Naive thymus-derived CD4-positive, alpha-beta T cell (primary cell): Measurements from ENCODE around the gene PFKP. TPM values are rescaled to one million over a fixed set of nuclear protein-coding genes. Genes with fewer than 3 reads are reported as not detected.

Source experiments
- ATAC-seq: fragments of 150-1000 bp; cut with Tn5 transposase; 2 replicates; pipeline ENCODE4 v1.10.0; 2021; ENCODE audit warnings: mild to moderate bottlenecking, moderate library complexity
- CTCF ChIA-PET: fragments of 350-600 bp; sonication (Branson Sonifier 250); formaldehyde crosslinking; loops from one replicate; lab custom pipeline; 2021; ENCODE audit warnings: antibody characterized with exemption; lab: Charles Lee
- POLR2A ChIA-PET: fragments of 350-600 bp; sonication (Branson Sonifier 250); formaldehyde crosslinking; loops from one replicate; lab custom pipeline; 2021; ENCODE audit warnings: antibody characterized with exemption, inconsistent platforms; lab: Charles Lee
- DNase-seq, 9 donors: peaks; one replicate each; pipeline versions ENCODE4 v3.0.0 to v3.0.0-alpha.2; 2020 to 2022; ENCODE audit warnings: mixed read lengths in 1 of 9
- H3K27ac ChIP-seq: one replicate; pipeline ENCODE4 v1.7.0; 2013; ENCODE audit warnings: mild to moderate bottlenecking, low read depth, low read length, moderate library complexity
- H3K27me3 ChIP-seq, 2 donors: one replicate each; pipeline ENCODE4 v1.7.0; 2013; ENCODE audit warnings: low read length in 2 of 2, mild to moderate bottlenecking in 2 of 2, moderate library complexity in 2 of 2; ENCODE audit not compliant: control insufficient read depth in 2 of 2, insufficient read depth in 2 of 2
- H3K36me3 ChIP-seq, 3 experiments: 1 replicate in 2 of 3; 2 replicates in 1 of 3; pipeline ENCODE4 v1.7.0; 2013; ENCODE audit warnings: low read length in 3 of 3, mild to moderate bottlenecking in 3 of 3, moderate library complexity in 1 of 3; ENCODE audit not compliant: insufficient read depth in 3 of 3, control insufficient read depth in 2 of 3
- H3K4me1 ChIP-seq, 2 donors: one replicate each; pipeline ENCODE4 v1.7.0; 2013; ENCODE audit warnings: low read length in 2 of 2, mild to moderate bottlenecking in 2 of 2, moderate library complexity in 1 of 2; ENCODE audit not compliant: control insufficient read depth in 2 of 2, insufficient read depth in 2 of 2
- H3K4me3 ChIP-seq: 2 replicates; pipeline ENCODE4 v1.7.0; 2013; ENCODE audit warnings: mild to moderate bottlenecking, low read length
- H3K9me3 ChIP-seq, 3 experiments: 1 replicate in 2 of 3; 2 replicates in 1 of 3; pipeline ENCODE4 v1.7.0; 2013; ENCODE audit warnings: low read length in 3 of 3; ENCODE audit not compliant: control insufficient read depth in 2 of 3
- H3K27ac Mint-ChIP-seq, 9 donors: one replicate each; pipeline ENCODE4 v1.8.0; 2020 to 2022; ENCODE audit warnings: mixed read lengths in 9 of 9, mild to moderate bottlenecking in 8 of 9, moderate library complexity in 5 of 9, inconsistent platforms in 2 of 9
- H3K27me3 Mint-ChIP-seq, 5 donors: one replicate each; pipeline ENCODE4 v1.8.0; 2021 to 2022; ENCODE audit warnings: mixed read lengths in 5 of 5, mild to moderate bottlenecking in 1 of 5
- H3K36me3 Mint-ChIP-seq, 5 donors: one replicate each; pipeline ENCODE4 v1.8.0; 2020 to 2022; ENCODE audit warnings: mixed read lengths in 5 of 5, mild to moderate bottlenecking in 3 of 5, inconsistent platforms in 1 of 5
- H3K4me1 Mint-ChIP-seq, 7 donors: one replicate each; pipeline ENCODE4 v1.8.0; 2020 to 2022; ENCODE audit warnings: mixed read lengths in 7 of 7, mild to moderate bottlenecking in 3 of 7, inconsistent platforms in 1 of 7
- H3K4me3 Mint-ChIP-seq, 10 donors: one replicate each; pipeline ENCODE4 v1.8.0; 2020 to 2022; ENCODE audit warnings: mild to moderate bottlenecking in 10 of 10, mixed read lengths in 10 of 10, moderate library complexity in 6 of 10, inconsistent platforms in 2 of 10
- H3K9me3 Mint-ChIP-seq, 11 donors: one replicate each; pipeline ENCODE4 v1.8.0; 2020 to 2022; ENCODE audit warnings: mixed read lengths in 11 of 11, mild to moderate bottlenecking in 4 of 11, inconsistent platforms in 1 of 11, moderate library complexity in 1 of 11
- intact Hi-C, 2 donors: fragments of 100-400 bp; cut with micrococcal nuclease; formaldehyde crosslinking; loops; one replicate each; pipeline ENCODE4 v1.15.1; 2023
- polyA plus RNA-seq, 2 donors: library from polyadenylated mRNA; unstranded; fragments of 300-500 nt; fragmentation: Illumina TruSeq; gene quantifications; one replicate each; pipeline ENCODE4 v1.2.3, GENCODE V29; 2021
- total RNA-seq, 6 experiments: library from RNA in 5 of 6; stranded (reverse) in 5 of 6; gene quantifications; 1 replicate in 5 of 6; 2 replicates in 1 of 6; pipeline ENCODE4 v1.2.3 and lab custom pipeline; 2021 to 2026

Gene PFKP
- total and polyA plus RNA-seq, 7 experiments from 2014 or later: 23.8 to 219 (median 44.9) TPM

DNA sequence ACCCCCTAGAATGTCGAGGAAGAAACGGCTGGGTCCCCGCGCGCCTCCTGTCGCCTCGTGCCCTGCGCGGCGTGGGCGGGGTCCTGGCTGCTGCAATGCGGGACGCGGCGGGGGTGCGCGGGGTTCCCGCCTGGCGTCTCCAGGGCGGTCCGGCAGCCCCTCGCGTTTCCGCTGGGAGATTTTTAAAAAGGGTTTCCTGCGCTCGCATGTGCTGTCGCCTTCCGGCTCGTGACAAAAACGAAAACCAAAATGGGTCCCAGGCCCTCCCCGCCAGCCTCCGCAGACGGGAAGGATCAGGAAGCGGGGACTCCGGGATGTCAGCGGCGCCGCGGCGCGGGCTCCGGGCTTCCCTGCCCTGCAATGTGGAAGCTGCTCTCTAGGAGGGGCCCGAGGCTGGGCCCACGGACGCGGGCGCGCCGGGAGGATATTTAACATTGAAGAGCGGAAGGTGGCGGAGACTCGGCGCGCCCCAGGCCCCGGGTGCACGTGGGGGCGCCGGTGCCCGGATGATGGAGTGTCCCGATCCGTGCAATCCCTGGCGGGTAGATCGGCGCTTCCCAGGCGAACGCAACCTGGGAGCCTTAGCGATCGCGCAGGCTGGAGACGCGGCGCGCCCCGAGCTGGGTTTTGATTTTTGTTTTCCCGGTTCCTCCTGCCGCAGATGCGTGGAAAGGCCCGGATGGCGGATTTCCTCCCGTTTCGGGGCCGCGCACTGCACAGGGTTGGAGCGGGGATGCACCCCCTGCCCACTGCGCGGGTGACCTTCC lies 1.0 kb downstream of the PFKP start:
- peak; percentile 61 for ATAC-seq
- Mint-ChIP-seq H3K9me3 (no peaks in the 10 kb centered on the region), H3K4me3 (peak overlapping the region; percentile 80 to 98 (median 89)), H3K36me3 (peaks cover 0 to 28% (median 4%) of the 10 kb centered on the region in 5 donors), H3K27ac (peak overlapping the region; percentile 8 to 90 (median 70)), H3K4me1 (peaks cover 25 to 40% (median 34%) of the 10 kb centered on the region in 7 donors), H3K27me3 (peaks cover 0 to 16% (median 0%) of the 10 kb centered on the region in 5 donors)
- no peaks in the 10 kb centered on the region for H3K27me3 ChIP-seq
- ChIA-PET POLR2A (no interaction called here), CTCF (no interaction called here)
- peaks cover 8% of the 10 kb centered on the region in 2 donors for H3K4me1 ChIP-seq
- peaks cover 0 to 14% (median 0%) of the 10 kb centered on the region in 3 experiments for H3K36me3 ChIP-seq
- H3K27ac ChIP-seq: peak overlapping the region; percentile 70
- peak overlapping the region; percentile 87 for H3K4me3 ChIP-seq
- intact Hi-C loops: loop anchor here (1.0 to 2.0 kb wide), 3 partner anchors 26 to 105 kb away; partner anchors contain the start of gene PITRM1 (in 1 of the 2)
- peak; percentile 26 to 76 (median 49) for DNase-seq
- no peaks in the 10 kb centered on the region for H3K9me3 ChIP-seq

DNA sequence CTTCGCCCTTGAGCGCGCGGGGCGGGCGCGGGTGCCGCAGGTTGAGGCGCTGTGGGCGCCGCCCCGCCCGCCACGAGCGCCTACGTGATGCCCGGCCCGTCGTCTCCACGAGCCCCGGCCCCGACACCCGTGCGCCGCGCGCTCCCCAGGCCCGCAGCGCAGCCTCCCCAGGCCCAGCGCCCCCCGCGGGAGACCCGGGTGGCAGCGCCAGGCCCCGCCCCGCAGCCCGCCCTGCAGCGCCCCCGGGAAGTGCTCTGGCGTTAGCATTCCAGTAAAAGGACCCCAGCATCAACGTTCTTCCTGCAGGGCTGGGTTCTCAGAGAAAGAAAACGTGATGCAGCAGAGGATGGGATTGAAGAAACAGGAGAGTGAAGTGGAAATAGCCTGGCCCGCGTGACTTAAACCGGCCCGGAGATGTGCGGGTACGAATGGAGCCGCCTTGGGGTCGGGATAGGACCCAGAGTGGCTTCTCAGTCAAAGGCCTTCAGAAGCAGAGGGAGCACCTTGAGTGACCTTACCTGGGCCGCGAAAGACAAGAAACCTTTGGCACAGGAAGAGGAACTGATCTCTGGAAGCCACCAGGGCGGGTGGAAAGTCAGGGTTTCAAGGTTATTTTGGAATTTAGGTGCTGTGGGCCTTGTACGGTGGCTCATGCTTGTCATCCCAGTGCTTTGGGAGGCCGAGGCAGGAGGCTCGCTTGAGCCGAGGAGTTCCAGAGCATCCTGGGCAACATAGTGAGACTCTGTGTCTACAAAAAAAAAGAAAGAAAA lies 1.8 kb downstream of the PFKP start:
- Histone ChIP-seq H3K4me3 (peak overlapping the region; percentile 87), H3K9me3 (no peaks in the 10 kb centered on the region), H3K36me3 (peaks cover 0 to 14% (median 0%) of the 10 kb centered on the region in 3 experiments), H3K4me1 (peaks cover 8% of the 10 kb centered on the region in 2 donors), H3K27me3 (no peaks in the 10 kb centered on the region), H3K27ac (peak overlapping the region; percentile 70)
- Mint-ChIP-seq H3K4me1 (peaks cover 26 to 48% (median 42%) of the 10 kb centered on the region in 7 donors), H3K27me3 (peaks cover 0 to 16% (median 0%) of the 10 kb centered on the region in 5 donors), H3K27ac (peak overlapping the region in 7 of 9 donors; percentile 17 to 84 (median 62)), H3K4me3 (peak overlapping the region; percentile 76 to 98 (median 89)), H3K9me3 (no peaks in the 10 kb centered on the region), H3K36me3 (peaks cover 0 to 28% (median 4%) of the 10 kb centered on the region in 5 donors)
- ATAC-seq (peak; percentile 23), DNase-seq (peak in 8 of 9 donors; percentile 5 to 61 (median 16))
- POLR2A ChIA-PET: no interaction called here
- intact Hi-C loops: loop anchor here (1.0 to 2.0 kb wide), 3 partner anchors 26 to 104 kb away; partner anchors contain the start of gene PITRM1 (in 1 of the 2)
- CTCF ChIA-PET: interaction anchor here (0.6 kb wide), 1 partner anchor 1769 kb away, joined by 4 read pairs; no protein-coding TSS in a partner anchor

DNA sequence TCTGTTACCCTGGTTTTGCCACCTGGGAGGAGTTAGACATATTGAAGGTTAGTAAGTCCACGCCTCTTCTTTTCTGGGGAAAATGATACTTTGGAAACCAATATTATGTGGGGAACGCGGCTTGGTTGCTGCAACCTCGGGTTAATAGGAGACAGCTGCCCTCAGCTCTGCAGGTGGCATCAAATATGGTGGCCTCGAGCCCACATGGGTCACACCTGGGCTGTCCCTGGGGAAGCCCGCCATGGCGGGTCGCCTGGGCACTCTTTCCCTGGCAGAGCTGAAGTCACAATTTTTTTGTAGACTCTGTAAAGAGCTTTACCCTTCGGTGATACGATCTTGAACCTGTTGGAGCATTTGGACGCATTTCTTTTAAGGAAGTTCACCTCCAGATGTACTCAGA lies 2.5 kb downstream of the PFKP start:
- peaks cover 30 to 53% (median 46%) of the 10 kb centered on the region in 7 donors for H3K4me1 Mint-ChIP-seq
- peak overlapping the region in 6 of 9 donors; percentile 17 to 84 (median 59) for H3K27ac Mint-ChIP-seq
- H3K4me1 ChIP-seq: peaks cover 8% of the 10 kb centered on the region in 2 donors
- H3K36me3 ChIP-seq: peaks cover 0 to 14% (median 0%) of the 10 kb centered on the region in 3 experiments
- no peaks in the 10 kb centered on the region for H3K9me3 ChIP-seq
- peaks cover 0 to 30% (median 4%) of the 10 kb centered on the region in 5 donors for H3K36me3 Mint-ChIP-seq
- no peak overlapping the region for H3K27ac ChIP-seq
- ATAC-seq (no peak), DNase-seq (no peak)
- intact Hi-C loops: loop anchor here in 1 of 2 donors (2.0 kb wide), 1 partner anchor 25 kb away; no protein-coding TSS in a partner anchor
- CTCF ChIA-PET: interaction anchor here (0.6 kb wide), 1 partner anchor 1769 kb away, joined by 4 read pairs; no protein-coding TSS in a partner anchor
- no peak overlapping the region for H3K4me3 ChIP-seq
- no peaks in the 10 kb centered on the region for H3K27me3 ChIP-seq
- H3K9me3 Mint-ChIP-seq: no peaks in the 10 kb centered on the region
- peak overlapping the region; percentile 76 to 98 (median 82) for H3K4me3 Mint-ChIP-seq
- POLR2A ChIA-PET: no interaction called here
- H3K27me3 Mint-ChIP-seq: peaks cover 0 to 15% (median 0%) of the 10 kb centered on the region in 5 donors

DNA sequence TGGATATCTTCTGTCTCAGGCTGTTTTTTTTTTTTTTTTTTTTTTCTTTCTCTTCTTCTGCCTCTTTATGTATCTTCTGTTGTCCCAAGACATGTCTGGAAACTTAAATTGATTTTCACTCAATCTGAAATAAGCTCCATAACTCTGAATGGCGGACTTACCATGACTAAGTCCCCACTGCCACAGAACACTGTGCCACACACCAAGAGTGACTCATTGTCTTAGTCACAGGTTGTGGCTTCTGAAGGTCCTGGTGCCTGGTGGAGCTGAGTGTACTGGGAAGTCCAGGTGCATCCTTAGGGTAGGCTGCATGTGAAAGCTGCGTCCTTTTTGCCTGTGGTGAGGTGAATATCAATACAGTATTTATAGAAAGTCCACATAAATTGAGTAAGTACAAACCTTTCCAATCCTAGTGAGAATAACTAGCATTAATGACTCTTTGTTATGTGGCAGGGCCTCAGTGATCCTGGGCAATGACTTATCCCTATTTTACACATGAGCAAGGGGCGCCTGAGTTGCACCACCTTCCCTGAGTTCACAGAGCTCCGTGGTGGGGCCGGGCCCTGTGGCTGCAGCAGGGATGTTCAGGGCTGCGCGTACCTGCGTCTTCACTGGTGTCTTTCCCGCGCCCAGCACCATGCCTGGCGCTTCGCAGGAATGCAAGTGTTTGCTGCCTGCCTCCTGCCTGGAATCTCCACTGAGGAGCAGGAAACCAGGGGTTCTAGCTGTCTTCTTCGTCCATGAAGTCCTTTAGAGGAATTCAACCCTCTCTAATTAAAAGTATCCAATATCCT lies 4.3 kb downstream of the PFKP start:
- Mint-ChIP-seq H3K27ac (peak overlapping the region in 1 of 9 donors; percentile 82), H3K27me3 (peaks cover 0 to 2% (median 0%) of the 10 kb centered on the region in 5 donors), H3K4me3 (peak overlapping the region in 5 of 10 donors; percentile 20 to 69 (median 35)), H3K36me3 (peaks cover 2 to 33% (median 4%) of the 10 kb centered on the region in 5 donors), H3K9me3 (no peaks in the 10 kb centered on the region), H3K4me1 (peaks cover 33 to 53% (median 48%) of the 10 kb centered on the region in 7 donors)
- peaks cover 0 to 14% (median 0%) of the 10 kb centered on the region in 3 experiments for H3K36me3 ChIP-seq
- ATAC-seq: no peak
- no peak overlapping the region for H3K4me3 ChIP-seq
- peak in 1 of 9 donors; percentile 54 for DNase-seq
- H3K27me3 ChIP-seq: no peaks in the 10 kb centered on the region
- H3K9me3 ChIP-seq: no peaks in the 10 kb centered on the region
- peaks cover 8% of the 10 kb centered on the region in 2 donors for H3K4me1 ChIP-seq
- POLR2A ChIA-PET: no interaction called here
- CTCF ChIA-PET: no interaction called here
- intact Hi-C loops: no loop called here
- H3K27ac ChIP-seq: no peak overlapping the region

DNA sequence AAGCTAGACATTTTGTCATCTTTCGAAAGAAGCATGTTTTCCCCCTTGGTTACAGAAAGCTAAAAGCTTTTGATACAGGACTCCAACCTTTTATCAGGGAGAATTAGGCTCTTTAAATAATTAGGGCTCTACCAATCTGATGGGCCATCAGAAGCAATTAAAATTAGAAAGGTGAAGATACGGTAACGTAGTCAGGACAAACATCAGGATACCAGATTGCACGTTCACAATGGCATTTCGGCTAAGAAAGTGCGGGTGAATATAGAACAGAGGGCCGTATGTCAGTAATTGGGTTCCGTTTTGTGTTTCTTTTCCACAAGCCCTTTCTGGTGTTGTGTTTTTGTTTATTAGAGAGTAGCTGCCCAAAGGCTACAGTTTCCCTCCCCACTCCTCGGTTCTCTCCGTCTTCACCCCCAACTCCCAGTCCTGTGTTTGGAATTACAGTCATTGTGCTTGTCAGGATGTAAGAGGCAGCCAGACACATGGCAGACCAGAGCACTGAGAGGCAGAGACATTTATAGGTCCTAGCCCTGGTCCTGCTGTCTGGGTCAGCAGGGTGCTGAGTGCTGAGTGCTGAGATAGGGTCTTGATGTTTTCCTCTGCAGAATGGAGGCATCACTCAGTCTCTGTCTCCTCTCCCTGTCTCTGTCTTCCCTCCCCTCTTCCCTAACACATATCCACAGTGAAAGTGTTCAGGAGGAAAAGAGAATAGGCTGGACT lies 5.5 kb downstream of the PFKP start:
- intact Hi-C loops: no loop called here
- H3K9me3 Mint-ChIP-seq: no peaks in the 10 kb centered on the region
- DNase-seq (no peak), ATAC-seq (no peak)
- peak overlapping the region in 1 of 10 donors; percentile 2 for H3K4me3 Mint-ChIP-seq
- ChIA-PET CTCF (no interaction called here), POLR2A (no interaction called here)
- Histone ChIP-seq H3K4me3 (no peak overlapping the region), H3K36me3 (peaks cover 0 to 9% (median 0%) of the 10 kb centered on the region in 3 experiments), H3K27me3 (no peaks in the 10 kb centered on the region), H3K4me1 (peaks cover 8% of the 10 kb centered on the region in 2 donors), H3K27ac (no peak overlapping the region), H3K9me3 (no peaks in the 10 kb centered on the region)
- no peaks in the 10 kb centered on the region for H3K27me3 Mint-ChIP-seq
- H3K27ac Mint-ChIP-seq: no peak overlapping the region
- peaks cover 3 to 36% (median 6%) of the 10 kb centered on the region in 5 donors for H3K36me3 Mint-ChIP-seq
- H3K4me1 Mint-ChIP-seq: peaks cover 33 to 57% (median 48%) of the 10 kb centered on the region in 7 donors
